HuH-7.5 (cell line): ENCODE data around the gene TP53INP2.
"Not testable (repeated sequence)": the region's sequence is repeated elsewhere in the genome, so short reads cannot be mapped to it uniquely, and the experiment has no call there.

Experiments used
- DNase-seq: peaks from one replicate; pipeline ENCODE4 v3.0.0; 2011; ENCODE audit warnings: low spot score

The TP53INP2 gene, protein sequence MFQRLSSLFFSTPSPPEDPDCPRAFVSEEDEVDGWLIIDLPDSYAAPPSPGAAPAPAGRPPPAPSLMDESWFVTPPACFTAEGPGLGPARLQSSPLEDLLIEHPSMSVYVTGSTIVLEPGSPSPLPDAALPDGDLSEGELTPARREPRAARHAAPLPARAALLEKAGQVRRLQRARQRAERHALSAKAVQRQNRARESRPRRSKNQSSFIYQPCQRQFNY

DNA sequence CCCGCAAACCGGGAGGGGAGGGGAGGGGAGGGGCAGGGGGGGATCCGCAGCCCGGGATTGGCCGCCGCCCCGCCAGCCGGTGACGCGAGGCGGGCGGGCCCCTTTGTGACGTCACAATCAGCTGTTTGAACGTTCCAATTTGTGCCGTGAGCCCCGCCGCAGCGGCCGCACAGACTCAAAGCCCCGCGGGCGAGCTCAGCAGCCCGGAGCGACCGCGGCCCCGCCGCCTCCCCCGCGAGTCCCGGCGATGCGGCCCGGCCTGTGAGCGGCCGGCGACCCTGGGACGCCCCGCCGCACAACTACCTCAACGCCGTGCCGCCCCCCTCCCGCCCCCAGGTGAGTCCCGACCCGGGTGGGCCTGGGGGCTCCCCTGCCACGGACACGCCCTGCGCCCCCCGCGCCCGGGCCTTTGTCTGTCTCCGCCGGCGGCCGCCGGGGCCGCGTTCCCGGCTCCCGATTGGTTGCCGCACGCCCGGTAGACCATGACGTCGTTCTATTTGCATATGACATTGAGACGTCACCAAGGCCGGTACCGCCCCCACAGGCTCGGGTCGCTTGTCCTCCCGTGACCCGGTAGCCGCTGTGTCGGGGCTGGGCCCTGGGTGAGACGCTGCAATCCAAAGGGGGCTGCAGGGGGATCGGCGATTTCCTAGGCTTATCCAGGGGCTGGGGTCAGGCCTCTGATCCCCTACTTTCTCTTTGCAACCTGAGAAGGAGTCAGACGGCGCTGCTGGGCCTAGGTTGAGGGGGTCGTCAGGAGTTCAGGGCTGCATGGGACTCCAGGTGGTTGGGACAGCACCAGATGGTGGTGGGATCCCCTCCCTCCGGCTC, at the start of gene TP53INP2:
TSS of gene TP53INP2 (plus strand) at position 168 of the 831 bp plus-strand sequence. CDS start 4,396 bp downstream, outside the sequence.
- peak; percentile 94 for DNase-seq

DNA sequence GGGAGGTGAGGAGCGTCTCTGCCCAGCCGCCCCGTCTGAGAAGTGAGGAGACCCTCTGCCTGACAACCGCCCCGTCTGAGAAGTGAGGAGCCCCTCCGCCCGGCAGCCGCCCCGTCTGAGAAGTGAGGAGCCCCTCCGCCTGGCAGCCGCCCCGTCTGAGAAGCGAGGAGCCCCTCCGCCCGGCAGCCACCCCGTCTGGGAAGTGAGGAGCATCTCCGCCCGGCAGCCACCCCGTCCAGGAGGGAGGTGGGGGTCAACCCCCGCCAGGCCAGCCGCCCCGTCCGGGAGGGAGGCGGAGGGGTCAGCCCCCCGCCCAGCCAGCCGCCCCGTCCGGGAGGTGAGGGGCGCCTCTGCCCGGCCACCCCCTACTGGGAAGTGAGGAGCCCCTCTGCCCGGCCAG, 45.5 kb upstream of the TP53INP2 start:
- DNase-seq = not testable (repeated sequence)

DNA sequence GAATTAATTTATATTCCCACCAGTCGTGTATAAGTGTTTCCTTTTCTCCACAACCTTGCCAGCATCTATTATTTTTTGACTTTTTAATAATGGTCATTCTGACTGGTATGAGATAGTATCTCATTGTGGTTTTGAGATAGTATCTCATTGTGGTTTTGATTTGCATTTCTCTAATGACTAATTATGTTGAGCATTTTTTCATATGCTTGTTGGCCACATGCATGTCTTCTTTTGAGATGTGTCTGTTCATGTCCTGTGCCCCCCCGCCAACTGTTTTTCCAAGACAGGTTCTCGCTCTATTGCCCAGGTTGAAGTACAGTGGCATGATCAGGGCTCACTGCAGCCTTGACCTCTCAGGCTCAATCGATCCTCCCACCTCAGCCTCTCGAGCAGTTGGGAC, 42.3 kb upstream of the TP53INP2 start:
- not testable (repeated sequence) for DNase-seq

DNA sequence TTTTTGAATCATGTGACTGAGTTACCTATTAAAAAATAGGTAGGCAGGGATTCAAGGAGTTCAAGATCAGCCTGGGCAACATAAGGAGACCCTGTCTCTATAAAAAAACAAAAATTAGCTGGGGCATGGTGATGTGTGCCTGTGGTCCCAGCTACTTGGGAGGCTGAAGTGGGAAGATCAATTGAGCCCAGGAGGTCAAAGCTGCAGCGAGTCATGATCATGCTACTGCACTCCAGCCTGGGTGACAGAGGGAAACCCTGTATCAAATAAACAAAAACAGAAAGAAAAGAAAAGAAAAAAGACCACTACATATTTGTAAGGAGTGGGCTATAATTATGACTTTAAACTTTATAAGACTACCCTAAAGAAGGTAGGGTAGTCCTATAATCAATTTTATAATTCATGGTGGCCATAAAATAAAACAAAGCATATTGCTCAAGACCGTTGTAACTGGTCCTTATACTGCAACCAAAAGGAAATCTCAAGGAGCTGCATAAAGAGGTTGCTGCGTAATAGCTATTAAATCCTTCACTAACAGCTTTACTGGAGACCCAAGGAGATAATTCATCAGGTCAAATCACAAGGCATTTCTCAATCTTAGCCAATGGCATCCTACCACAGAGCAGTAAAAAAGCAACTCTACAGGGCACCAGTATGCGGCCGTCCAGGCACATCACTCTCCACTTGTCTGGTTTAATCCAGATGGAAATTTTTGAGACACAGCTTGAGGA, 40.8 kb upstream of the TP53INP2 start:
- no peak for DNase-seq

DNA sequence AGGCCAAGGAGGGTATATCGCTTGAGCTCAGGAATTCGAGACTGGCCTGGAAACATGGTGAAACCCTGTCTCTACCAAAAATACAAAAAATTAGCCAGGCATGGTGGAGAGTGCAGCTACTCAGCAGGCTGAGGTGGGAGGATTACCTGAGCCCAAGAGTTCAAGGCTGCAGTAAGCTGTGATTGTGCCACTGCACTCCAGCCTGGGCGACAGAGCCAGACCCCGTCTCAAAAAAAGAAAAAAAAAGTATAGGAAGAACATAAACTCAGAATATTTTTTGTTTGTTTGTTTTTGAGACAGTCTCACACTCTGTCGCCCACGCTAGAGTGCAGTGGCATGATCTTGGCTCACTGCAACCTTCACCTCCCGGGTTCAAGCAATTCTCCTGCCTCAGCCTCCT, 39.4 kb upstream of the TP53INP2 start:
- not testable (repeated sequence) for DNase-seq

DNA sequence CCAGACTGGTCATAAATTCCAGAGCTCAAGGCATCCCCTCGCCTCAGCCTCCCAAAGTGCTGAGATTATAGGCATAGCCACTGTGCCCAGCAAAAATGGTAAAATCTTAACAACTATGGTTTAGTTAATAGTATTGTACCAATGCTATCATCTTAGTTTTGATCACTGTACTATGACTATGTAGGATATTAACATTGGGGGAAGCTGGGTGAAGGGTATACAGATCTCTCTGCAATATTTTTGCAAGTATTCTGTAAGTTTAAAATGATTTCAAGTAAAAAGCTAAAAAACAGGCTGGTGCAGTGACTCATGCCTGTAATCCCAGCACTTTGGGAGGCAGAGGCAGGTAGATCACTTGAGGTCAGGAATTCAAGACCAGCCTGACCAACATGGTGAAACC, 35.0 kb upstream of the TP53INP2 start:
- no peak for DNase-seq

DNA sequence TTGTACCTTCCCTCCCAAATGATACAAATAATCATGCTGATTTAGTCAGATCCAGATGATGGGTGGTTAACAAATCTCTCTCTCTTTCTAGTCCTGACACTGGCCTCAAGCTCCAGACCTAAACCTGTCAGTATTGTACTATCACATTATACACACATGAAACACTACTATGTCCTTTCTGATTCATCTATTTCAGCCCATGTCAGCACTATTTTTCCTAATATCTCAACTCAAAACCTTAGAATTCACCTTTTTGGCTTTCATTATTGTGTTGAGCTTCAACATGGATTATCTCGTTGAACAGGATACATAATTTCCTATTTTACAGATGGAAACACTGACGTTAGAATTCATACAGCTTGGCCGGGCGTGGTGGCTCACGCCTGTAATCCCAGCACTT, 30.7 kb upstream of the TP53INP2 start:
- no peak for DNase-seq

DNA sequence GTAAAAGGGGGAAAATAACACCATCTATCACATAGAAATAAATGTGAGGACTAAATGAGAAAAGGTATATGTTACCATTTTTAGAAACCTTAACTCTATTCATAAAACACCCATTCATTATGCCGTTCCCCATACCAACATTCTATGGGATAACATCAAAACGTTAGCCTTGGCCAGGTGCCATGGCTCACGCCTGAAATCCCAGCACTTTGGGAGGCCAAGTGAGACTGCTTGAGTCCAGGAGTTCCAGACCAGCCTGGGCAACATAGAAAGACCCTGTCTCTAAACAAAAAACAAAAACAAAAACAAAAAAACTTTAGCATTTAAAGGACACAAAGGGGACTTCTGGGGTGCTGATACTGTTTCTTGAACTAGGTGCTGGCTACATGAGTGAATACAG, 28.6 kb upstream of the TP53INP2 start:
- no peak for DNase-seq

DNA sequence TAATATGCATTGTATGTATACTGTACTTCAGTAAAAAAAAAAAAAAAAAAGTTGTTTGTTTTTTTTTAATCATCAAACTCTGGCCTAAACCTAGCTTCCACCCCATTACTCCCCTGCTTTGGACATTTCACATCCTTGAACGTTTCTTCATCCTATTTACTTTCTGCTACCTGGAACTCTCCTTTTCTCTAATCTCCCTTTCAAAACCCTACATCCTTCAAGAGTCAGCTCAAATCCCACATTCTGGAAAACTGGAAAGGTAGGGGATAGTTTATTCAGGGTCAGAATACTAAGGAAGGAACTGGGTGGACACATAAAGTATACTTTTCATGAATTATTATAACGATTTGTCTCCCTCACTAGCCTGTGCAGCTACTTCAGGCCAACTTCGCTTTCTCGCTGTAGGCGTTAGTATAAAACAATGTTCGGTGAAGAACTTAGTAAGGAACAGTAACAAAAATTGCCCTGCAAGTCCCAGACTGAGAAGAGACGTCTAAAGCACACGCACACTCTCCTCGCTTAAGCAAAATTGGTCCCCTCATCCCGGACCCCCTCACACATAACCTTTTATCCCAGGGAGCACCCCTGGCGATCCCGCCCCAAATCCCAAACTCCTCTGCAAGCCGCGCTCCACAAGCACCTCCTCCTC, 28.0 kb upstream of the TP53INP2 start:
- DNase-seq = no peak

DNA sequence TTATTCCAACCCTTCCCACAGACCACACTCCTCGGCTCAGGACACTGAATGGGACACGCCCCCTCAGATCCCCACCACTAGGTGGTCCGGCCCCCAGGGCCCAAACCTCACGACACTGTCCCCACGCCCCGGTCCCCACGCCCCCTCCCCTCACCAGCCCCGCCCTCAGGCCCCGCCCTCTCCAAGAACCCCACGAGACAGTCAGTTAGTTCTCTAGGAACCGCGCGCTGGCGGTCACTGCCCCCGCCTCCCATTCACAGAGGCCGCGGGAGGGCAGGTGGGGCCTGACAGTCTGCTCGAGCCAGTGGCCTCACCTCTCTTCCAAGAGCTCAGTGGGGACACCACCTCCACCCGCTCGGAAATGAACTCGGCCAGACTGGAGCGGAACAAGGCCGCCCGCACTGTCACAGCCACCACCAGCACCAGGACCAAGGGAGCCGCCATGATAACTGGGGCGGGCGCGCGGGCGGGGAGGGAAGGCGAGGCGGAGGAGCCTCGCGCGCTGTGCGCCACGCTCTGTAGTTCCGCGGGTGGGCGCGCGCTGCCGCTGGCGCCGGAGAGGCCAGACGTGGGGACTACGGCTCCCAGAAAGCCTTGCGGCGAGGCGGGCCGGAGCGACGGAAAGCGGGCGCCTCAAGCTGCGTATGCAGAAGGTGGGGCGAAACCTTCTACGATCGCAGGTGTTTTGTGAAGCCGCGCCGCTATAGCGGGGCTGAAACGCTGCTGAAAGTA, 27.3 kb upstream of the TP53INP2 start, which contains the start of gene PIGU:
TSS of gene PIGU (minus strand) at position 451 of the 732 bp plus-strand sequence. CDS start at position 444, 7 bp downstream.
- DNase-seq = peak; percentile 92

DNA sequence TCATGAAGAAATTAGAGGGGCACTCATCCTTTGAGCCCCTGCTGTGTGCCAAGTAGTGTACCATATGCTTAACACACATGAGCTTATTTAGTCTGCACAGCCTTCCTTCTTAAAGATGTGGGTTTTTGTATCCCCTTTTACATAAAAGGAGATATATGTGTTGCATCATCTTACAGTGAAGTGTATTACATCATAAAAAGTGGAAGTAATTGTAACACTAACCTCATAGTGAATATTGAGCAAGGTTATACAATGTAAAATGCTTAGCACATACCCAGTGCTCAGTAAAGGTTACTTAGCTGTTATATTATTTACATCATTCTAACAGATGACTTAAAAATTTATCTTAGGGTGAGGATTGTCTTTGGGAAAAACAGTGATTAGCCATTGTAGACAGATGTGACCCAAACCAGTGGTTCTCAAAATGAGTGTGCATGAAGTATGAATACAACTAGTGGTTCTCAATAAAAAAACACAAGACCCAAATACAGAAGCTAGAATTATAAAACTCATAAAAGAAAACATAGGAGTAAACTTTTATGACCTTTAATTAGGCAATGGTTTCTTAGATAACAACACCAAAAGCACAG, 23.5 kb upstream of the TP53INP2 start:
- no peak for DNase-seq

DNA sequence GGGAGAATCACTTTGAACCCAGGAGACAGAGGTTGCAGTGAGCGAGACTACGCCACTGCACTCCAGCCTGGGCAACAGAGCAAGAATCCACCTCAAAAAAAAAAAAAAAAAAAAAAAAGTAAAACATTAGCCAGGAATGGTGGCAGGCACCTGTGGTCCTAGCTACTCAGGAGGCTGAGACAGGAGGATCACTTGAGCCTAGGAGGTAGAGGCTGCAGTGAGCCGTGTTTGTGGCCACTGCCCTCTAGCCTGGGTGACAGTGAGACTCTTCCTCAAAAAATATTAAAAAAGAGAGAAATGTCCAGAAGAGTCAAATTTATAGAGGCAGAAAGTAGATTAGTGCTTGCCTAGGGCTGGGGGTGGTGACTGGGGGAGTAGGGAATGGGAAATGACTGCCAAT, 20.5 kb upstream of the TP53INP2 start:
- DNase-seq = no peak

DNA sequence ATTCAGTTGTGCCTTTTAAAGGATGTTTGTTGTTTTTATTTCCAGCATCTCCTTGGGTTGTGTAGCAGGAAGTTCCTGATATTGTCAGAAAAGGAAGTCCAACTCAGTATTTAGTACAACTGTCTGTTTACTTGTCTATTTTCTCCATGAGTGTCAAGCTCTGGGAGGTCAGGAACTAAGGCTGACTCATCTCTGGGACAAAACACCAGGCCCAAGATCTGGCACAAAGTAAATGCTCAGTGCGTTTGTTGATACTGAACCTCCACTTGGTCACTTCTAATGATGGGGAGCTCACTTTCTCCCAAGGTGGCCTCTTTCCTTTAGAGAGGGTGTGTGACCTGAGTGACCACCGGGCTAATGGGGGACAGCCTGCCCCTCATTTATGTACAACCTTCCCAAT, 14.7 kb upstream of the TP53INP2 start:
- no peak for DNase-seq

DNA sequence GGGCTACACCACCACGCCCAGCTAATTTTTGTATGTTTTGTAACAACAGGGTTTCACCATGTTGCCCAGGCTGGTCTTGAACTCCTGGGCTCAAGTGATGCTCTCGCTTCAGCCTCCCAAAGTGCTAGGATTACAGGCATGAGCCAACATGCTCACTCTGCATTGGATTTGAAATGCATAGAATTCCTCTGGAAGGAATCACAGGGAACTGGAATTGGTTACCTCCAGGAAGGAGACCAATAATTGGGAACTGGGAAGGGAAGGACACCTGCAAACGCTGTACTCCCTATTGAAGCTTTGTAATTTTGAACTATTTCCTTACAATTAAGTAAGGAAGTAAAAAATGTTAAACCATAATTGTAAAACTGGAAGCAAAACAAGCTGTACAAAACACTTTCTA, 12.3 kb upstream of the TP53INP2 start:
- no peak for DNase-seq

DNA sequence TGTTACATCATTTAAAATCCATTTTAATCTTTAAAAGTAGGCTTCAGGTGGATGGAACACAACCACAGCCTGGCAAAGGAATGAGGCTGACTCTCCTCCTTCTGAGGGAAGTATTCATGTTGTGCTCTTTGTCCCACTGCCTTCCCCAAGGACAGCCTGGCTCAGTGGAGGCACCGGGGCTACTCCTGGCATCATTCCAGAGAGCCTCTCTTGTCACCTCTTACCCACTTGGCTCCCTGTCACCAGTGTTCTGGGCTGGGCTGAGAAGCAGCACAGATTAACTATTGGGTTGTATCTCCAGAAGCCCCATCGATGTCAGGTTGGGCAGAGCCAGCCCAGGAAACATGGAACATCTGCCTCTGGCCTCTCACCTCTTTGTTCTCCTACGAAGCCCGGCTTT, 10.7 kb upstream of the TP53INP2 start:
- no peak for DNase-seq

DNA sequence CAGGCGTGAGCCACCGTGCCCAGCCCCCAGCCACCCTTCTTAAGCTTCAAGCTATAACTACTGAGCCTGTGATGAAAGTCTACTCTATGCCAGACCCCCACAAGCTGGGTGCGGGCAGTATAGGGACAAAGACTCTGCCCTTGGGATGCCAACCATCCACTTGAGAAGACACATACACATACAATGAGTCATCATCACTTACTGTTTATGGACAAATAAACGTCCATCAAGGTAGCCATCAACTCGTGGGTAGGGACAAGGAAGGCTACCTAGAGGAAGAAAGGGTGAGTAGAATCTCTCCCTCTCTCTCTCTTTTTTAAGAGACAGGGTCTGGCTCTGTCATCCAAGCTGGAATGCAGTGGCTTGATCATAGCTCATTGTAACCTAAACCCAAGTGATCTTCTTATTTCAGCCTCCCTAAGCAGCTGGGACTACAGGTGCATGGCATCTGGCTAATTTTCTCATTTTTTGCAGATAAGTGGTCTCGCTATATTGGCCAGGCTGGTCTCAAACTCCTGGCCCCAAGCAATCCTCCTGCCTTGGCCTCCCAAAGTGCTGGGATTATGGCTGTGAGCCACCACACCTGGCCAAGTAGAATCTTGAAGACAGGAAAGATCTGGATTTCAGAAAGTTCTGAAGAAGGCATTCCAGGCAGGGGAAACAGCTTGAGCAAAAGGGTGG, 2.6 kb upstream of the TP53INP2 start:
- DNase-seq = no peak

DNA sequence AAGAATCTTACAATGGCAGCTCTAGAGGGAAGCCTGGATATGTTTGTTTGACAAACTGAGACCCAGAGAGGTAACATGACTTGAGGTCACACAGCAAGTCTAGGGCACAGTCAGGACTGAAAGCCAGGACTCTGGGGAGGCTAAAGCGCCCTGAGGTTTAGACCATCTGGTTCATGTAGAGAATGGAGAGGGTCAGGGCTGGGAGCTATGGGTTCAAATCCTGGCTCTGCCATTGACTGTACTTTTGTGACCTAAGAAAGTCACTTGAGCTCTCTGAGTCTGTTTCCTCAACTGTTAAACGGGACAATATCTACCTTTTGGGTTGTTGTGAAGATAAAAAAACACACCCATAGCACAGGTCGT, 1.1 kb upstream of the TP53INP2 start:
- DNase-seq = no peak

DNA sequence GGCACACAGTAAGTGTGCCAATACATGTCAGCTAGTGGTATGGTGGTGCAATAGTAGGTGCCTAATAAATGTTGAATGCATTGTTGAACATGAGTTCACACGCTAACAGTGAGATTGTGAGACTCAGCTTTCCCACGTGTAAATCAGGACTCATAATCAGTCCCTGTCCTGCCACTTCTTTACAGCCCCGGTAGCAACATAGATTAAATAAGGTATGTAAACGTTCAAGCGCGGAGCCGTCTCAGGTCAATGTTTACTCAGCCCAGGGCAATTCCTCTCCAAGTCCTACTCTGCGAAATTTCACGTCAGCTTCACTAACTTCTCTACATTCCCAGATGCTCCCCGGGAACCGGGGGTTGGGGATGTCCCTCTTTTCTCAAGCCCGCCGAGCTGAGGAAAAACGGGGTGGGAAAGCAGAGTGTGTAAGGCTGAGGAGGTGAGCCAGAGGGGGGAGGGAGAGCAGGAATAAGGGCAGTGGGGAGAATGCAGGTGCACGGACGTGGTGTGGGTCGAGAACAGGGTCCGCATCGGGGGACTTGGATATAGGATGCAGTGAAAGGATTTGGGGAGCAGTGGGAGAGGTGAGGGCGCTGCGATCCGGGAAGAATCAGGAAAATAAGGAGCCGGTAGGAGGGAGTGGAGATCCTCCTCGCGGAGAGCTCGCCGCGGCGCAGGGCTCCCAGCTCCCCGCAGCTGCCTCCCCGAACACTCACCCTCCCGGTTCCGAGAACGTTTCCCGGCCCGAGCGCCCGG, 544 bp upstream of the TP53INP2 start:
- no peak for DNase-seq

DNA sequence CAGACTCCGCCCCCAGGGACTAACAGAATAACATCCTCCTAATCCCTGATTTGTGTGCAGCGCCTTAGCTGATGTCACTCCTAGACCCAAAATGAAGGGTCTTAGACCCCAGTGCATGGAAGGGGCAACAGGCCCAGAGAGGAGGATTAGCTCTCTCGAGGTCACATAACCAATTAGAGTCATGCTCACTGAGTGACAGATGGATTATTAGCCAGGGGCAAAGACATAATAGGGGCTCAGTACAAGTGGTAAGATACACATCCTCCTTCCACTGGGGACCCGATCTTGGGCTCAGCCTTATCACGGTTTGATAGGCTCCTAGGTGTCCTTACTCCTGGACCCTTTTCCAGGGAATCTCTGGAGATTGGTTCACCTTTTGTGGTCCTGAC, 858 bp downstream of the TP53INP2 start:
- DNase-seq = no peak
